HG03469 (cell line): Measurements from ENCODE around the gene NUP153.

ENCODE experiments used
- ATAC-seq: cut with Tn5 transposase; IDR thresholded peaks from one replicate; pipeline ENCODE4 v1.9.1; 2021; ENCODE audit warnings: mild to moderate bottlenecking, moderate library complexity, moderate number of reproducible peaks; ENCODE audit not compliant: unreplicated experiment

The NUP153 gene

DNA sequence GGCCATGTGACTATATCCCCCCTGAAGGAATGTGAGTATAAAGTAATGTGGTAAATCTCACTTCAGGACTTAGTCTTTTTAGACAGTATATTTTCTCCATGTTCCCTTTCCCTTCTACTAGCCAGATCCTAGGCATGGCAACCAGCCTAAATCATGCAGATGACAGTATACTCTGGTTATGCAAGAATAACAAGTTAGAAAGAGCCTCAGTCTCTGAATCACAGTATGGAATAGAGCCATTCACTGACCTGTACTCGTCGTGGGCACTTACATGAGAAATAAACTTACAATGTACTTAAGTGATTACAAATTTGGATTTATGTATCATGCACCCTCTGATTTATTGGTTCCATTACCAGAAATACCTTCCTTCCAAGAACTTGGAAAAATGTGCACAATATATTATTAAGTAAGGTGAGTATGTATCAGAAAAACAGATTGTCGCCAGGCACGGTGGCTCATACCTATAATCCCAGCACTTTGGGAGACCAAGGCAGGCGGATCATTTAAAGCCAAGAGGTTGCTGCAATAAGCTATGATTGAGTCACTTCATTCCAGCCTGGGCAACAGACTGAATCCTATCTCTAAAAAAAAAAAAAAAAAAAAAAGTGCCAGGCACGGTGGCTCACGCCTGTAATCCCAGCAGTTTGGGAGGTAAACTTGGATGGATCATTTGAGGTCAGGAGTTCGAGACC lies 131.7 kb downstream of the NUP153 start:
- ATAC-seq, result no peak

DNA sequence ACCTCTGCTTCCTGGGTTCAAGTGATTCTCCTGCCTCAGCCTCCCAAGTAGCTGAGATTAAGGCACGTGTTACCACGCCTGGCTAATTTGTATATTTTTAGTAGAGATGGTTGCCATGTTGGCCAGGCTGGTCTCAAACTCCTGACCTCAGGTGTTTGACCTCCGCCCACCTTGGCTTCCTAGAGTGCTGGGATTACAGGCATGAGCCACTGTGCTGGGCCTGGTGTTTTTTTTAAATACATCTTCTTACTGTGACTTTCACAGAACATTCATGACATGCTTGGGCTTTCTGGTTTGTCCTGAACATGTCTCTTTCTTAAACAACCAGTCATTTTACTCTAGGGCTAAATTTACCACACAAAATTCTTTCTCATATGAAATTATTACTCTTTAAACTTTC lies 141.3 kb downstream of the NUP153 start:
- ATAC-seq, result no peak
